RKO (cell line): ENCODE results near the gene CFAP74.

Source experiments
- DNase-seq: peaks from one replicate; pipeline ENCODE4 v3.0.0-alpha.2; 2016; ENCODE audit warnings: low spot score

The CFAP74 gene

GRCh38 chr1:2039251-2039650 is 35.7 kb upstream of the CFAP74 start:
- no peak for DNase-seq

DNA sequence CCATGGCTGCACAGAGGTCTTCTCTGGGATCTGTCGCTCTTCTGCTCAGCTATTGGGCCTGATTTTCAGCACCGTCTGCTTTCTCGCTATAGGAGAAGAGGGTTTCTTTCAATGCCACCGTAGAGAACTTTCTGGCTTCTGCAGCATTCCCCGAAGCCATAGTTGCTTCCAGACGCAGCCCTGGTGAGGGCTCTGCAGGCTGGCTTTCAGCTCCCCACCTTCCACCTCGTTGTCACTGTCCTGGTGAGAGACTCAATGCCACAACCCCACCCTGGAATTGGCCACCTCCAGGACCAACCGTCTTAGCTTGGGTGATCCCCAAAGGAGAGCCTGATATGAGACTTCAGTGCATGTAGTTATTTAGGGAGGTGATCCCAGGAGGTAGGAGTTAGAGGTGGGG is 34.6 kb upstream of the CFAP74 start:
- no peak for DNase-seq

- DNase-seq, result no peak
Measured at GRCh38 chr1:2037314-2037979, 33.9 kb upstream of the CFAP74 start.

DNA sequence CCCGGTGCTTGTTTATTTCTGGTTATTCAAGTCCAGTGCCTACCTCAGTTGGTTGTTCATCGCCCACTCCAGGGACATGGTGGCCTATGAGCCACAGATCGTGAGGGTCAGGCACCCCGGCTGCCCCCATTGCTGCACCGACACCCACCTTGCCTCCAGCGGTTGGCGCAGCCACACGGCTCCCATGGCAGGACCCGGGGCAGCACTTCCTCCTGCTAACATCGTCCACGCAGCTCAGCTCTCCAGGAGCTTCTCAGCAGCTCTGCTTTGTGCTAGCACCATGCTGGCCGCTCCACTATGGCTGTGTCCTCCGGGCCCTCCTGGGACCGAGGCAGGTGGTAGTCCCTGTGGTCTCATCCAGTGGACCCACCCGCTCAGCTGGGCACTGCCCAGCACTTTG is 32.7 kb upstream of the CFAP74 start:
- DNase-seq, result no peak

DNA sequence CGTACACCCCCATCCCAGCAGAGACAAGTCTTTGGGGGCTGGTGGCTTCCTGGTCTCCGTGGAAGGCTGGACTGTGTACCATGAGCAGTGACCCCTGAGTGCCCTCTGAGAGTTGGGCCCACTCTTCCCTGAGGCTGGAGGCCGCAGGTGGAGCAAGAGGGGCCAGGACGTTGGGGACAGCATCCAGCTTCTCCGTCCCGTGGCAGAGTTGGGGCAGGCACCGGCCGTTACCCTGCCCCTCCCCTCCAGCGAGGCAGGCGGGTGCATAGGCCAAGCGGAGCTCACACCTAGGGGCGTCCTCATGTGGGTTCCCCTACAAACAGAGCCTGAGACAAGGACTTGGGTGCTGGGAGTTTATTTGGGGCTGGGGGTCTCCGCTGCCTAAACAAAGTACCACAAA is 29.6 kb upstream of the CFAP74 start:
- no peak for DNase-seq

- no peak for DNase-seq
Measured at GRCh38 chr1:2032737-2033136, 29.2 kb upstream of the CFAP74 start.

DNA sequence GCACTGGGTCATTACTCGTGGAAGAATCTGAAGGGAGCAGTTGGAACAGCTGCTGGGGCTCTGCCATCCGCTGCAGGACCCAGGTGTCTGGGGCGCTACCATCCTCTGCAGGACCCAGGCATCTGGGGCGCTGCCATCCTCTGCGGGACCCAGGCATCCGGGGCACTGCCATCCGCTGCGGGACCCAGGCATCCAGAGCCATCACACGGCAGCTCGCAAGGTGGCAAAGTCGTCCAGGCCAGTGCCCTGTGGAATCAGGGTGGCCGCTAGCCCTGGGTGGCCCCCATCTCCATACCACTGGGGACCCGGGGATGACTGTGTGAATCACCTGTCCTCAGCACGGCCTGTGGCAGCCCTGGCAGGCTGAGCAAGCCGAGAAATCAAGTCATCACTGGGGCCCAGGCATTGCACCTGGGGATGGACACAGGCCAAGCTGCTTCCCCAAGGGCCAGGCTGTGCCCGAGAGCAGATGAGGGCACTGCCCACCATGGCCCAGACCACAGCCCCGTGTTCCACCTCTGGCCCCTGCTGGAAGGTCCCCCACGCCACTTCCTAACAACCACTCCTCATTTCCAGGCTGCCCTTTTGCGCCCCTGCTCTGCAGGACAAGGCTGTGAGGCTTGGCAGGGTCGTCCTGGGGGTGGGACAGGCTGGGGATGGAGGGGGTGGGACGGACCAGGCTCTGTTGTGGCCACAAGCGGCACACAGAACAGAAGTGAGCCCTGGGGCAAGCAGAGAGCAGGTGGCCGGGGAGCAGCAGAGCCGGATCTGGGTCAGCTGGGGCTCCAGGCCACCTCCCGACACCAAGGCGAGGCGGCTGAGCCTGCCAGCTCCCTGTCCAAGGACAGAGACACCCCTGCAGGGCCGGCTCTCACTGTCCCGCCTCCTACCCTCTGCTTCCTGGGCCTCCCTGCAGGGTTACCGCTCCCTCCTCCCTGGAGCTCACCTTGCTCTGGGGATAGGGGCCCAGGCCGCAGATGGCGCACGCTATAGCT is 28.3 kb upstream of the CFAP74 start:
- no peak for DNase-seq

DNA sequence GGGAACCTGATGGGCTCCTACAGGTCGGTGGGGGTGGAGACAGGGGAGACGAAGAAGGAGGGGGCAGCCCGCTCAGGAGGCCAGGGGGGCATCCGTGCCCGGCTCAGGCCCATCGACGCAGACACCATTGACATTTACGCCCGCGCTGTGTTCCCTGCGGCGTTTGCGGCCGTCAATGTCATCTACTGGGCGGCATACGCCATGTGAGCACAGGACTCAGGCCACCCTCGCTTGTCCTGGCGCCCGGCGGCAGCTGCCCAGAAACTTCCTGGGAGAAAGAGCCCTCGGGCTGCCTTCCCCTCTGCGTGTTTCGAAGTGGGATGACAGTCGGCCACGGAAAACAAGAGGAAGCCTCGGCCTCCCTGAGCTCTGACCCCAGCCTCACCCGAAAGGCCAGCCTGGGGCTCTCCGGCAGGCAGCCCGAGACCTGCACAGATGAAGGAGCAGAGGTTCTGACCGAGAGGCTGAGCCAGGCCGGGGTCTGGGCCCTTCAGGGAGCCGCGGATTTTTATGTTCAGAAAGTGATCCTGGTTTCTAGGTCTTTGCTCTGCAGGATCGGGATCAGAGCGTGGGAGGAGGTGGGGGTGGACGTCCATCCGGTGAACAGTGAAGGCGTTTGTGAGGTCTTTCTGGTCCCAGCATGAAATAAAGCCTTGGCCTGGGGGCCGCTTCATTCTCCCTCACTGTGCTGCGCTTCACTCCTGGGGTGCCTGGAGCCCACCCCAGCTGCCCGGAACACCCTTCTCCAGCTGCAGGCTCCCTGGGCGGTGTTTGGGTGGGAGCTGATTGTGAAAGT is 26.7 kb upstream of the CFAP74 start:
- no peak for DNase-seq

DNA sequence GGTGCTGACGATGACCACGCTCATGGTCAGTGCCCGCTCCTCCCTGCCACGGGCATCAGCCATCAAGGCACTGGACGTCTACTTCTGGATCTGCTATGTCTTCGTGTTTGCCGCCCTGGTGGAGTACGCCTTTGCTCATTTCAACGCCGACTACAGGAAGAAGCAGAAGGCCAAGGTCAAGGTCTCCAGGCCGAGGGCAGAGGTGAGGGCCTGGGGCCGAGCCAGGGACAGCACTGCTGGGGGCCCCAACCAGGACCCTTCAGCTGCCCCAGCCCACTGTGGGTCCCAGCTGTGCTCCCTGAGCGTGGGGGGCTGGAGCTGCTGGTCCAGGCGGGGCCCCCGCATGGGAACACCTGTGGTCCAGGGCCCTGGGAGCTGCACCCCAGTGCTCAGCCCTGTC is 26.0 kb upstream of the CFAP74 start:
- DNase-seq, result no peak

DNA sequence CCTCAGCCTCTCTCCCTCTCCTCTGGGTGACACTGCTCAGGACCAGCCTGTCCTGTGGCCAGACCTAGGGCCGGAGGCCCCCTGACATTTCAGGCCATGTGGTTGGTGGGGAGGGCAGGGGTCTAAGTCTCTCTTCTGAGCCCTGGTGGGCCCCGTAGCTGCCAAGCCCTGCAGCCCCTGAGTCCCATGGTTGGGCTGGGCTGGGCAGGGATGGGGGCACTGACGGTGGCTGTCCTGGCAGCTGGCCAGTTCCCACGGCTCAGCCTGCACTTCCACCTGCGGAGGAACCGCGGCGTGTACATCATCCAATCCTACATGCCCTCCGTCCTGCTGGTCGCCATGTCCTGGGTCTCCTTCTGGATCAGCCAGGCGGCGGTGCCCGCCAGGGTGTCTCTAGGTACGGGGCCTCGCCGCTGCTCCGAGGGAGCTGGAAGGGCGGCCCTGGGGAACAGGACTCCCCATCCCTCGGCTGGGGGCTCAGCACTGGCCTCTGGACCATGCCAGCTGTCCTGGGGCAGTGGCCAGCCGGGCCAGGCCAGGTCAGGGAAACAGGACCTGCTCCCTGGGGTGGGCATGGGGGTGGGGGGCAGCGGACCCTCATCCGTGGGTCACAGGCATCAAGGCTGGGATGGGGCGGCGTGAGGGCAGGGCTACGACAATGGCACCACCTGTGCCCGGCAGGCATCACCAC is 25.4 kb upstream of the CFAP74 start:
- DNase-seq, result no peak

- no peak for DNase-seq
Measured at GRCh38 chr1:2027961-2028583, 24.5 kb upstream of the CFAP74 start.

- DNase-seq, result no peak
Measured at GRCh38 chr1:2025491-2025981, 21.9 kb upstream of the CFAP74 start.

- no peak for DNase-seq
Measured at GRCh38 chr1:2024887-2025286, 21.3 kb upstream of the CFAP74 start.

- no peak for DNase-seq
Measured at GRCh38 chr1:2024451-2024850, 20.9 kb upstream of the CFAP74 start.

DNA sequence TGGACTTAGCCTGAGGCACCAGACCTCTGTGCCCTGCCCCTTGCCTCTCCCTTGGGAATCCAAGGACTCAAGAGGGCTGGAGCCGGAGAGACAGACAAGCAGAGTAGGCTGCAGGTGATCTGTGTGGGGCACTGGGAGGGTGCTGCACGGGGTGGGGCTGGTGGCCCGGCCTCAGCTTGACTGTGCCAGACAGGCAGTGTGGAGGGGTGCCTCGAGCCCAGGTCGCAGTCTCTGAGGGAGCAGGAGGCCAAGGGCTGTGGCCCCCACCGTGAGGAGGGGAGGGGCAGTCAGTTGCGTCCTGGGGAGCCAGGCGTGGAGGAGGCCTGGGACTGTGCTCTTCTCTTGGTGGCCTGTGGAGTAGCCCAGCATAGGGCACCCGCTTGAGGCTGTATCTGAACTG is 19.6 kb upstream of the CFAP74 start:
- DNase-seq, result no peak

DNA sequence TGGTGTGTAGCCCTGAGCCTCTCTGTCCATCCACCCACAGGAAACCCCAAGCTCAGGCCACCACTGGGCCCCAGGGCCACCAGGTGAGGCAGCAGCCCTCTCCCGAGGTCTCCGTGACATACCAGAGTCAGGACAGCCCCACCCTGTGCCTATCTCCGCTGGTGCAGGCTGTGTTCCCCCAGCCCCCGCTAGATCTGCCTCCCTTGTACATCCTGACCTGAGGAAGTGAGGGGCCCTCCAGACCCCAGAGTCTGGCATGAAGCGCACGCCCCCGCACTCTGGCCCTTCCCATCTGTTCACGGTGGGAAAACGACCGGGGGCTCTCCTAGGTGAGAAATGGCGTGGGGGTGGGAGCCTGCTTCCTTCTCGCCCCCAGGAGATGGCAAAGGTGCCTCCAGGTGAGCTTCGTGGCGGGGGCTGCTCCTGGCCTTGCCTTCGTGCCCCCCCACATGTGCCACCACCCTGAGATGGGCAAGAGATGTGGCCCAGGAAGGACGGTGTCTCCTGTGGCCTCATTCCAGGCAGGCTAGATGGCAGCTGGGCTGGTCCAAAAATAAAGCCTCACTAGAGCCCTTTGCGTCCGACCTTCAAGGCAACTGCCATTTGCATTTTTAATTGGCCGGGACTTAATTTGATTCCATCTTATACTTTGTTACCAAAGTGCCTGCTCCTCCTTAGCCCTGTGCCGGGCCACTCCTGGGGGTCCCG is 18.6 kb upstream of the CFAP74 start:
- DNase-seq, result no peak

- no peak for DNase-seq
Measured at GRCh38 chr1:2021550-2021949, 18.0 kb upstream of the CFAP74 start.

GRCh38 chr1:2020310-2020655 is 16.7 kb upstream of the CFAP74 start:
- no peak for DNase-seq

DNA sequence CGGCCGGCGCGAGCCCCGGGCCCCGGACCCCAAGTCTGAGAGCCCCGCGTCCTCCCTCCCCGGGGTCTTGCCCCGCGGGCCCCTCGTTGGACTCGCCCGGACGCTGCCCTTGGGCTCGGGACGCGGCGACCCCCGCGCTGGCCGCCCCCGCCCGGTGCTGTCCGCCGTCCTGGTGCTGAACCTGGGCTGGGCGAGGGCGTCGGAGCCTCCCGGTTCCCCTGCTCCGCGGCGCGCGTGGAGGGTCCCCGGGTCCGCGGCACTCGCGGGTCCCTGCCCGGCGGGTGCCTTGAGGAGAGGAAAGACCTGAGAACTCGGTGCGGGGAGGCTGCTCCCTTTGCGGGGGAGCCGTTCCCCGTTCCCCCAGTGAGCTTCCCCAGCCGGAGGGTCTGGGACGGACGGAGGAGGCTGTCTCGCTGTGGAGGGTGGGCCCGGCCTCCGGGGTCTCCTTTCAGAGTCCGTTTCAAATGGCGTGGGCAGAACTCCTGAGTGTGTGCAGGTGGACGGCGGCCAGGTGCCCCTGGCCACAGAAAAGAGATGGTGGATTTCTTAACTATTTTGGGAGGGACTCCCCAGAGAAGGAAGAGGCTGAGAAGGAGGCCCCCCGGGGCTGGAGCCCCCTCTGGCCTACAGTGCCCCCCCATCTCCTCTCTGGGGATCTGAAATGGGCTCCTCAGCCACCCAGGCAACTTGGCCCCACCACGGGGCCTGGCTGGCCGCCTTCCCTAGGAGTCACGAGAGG is 16.2 kb upstream of the CFAP74 start:
- no peak for DNase-seq

DNA sequence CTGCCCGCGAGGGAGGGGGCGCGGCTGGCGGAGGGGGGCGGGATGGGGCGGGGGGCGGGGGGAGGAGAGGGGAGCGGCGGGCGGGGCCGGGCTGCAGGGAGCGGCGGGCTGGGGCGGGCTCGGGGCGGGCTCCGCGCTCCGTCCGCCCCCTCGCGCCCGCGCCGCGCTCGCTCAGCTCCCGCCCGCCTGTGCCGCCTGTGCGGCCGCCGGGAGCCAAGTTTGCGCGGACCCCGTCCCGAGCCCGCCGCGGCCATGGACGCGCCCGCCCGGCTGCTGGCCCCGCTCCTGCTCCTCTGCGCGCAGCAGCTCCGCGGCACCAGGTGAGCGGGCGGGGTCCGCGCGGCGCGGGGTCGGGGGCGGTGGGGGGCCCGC is 15.6 kb upstream of the CFAP74 start, which contains the start of gene GABRD:
TSS of gene GABRD (plus strand) at position 174 of the 372 bp plus-strand sequence. CDS start at position 253, 79 bp downstream.
- DNase-seq, result no peak
